ENCODE measurements around the gene VAMP7. TPM values are rescaled to one million over a fixed set of nuclear protein-coding genes. Genes with fewer than 3 reads are reported as not detected.
A peak's percentile ranks its signal among the peaks of the same experiment; 100 is the strongest.
"Not testable (repeated sequence)": the region's sequence is repeated elsewhere in the genome, so short reads cannot be mapped to it uniquely, and the experiment has no call there.

VAMP7 gene
- total RNA-seq, 6 experiments from 2014 or later, result 20.5 to 27.7 (median 24.8) TPM

DNA sequence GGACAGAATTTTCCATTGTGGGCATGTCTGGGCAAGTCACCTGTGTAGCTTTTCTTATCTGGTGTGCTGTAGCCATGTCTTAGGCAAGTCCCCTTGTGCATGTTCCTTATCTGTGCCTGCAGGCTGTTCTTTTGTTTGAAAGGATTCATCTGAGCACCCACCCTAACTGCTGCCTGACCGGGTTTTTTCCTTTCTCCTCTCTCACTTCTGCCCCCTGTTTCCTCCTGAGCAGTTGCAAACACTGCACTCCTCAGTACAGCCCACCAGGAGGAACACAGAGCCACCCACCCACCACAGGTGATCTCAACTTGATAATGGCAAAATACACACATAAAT, 87.1 kb downstream of the VAMP7 start:
- 36% methylated on average over 1 of the region's 1 CpG for WGBS (ENCODE audit: insufficient coverage, low coverage, low lambda C conversion rate, missing lambda C conversion rate)
- no peak overlapping the region for H3K4me3 ChIP-seq
- DNase-seq (no peak), ATAC-seq (no peak)
- TF ChIP-seq POLR2A (IDR thresholded peaks at IDR 0.05), result no peak
- TF ChIP-seq, protein P1, sequence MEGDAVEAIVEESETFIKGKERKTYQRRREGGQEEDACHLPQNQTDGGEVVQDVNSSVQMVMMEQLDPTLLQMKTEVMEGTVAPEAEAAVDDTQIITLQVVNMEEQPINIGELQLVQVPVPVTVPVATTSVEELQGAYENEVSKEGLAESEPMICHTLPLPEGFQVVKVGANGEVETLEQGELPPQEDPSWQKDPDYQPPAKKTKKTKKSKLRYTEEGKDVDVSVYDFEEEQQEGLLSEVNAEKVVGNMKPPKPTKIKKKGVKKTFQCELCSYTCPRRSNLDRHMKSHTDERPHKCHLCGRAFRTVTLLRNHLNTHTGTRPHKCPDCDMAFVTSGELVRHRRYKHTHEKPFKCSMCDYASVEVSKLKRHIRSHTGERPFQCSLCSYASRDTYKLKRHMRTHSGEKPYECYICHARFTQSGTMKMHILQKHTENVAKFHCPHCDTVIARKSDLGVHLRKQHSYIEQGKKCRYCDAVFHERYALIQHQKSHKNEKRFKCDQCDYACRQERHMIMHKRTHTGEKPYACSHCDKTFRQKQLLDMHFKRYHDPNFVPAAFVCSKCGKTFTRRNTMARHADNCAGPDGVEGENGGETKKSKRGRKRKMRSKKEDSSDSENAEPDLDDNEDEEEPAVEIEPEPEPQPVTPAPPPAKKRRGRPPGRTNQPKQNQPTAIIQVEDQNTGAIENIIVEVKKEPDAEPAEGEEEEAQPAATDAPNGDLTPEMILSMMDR (IDR thresholded peaks at IDR 0.05), result no peak
- H3K27me3 ChIP-seq, result no peaks in the 10 kb centered on the region
- no peaks in the 10 kb centered on the region for H3K9me3 ChIP-seq
- no peaks in the 10 kb centered on the region for H3K4me1 ChIP-seq
- intact Hi-C loops (cut with DNase I), result no loop called here
- H3K36me3 ChIP-seq, result no peaks in the 10 kb centered on the region
- H3K27ac ChIP-seq, result no peak overlapping the region

DNA sequence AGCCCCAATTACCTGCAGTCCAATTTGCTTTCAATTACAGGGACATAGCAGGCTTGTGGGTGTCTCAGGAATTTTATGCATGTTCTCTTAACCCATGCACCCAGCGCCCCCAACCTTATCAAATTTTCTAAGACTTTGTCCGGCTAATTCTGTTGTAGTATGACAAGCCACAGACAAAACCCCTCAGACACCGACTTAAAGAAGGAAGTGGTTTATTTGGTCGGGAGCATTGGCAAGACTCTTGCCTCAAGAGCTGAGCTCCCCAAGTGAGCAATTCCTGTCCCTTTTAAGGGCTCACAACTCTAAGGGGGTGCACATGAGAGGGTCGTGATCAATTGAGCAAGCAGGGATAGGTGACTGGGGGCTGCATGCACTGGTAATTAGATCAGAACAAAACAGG, 87.6 kb downstream of the VAMP7 start:
- no peaks in the 10 kb centered on the region for H3K36me3 ChIP-seq
- no peaks in the 10 kb centered on the region for H3K4me1 ChIP-seq
- no peaks in the 10 kb centered on the region for H3K27me3 ChIP-seq
- TF ChIP-seq, protein P1 (IDR thresholded peaks at IDR 0.05), result no peak
- no peak for TF ChIP-seq POLR2A (IDR thresholded peaks at IDR 0.05)
- intact Hi-C loops (cut with DNase I), result no loop called here
- no peak overlapping the region for H3K27ac ChIP-seq
- H3K9me3 ChIP-seq, result no peaks in the 10 kb centered on the region
- DNase-seq, result no peak
- no peak for ATAC-seq
- 22% methylated on average over 5 of the region's 5 CpGs for WGBS (ENCODE audit: insufficient coverage, low coverage, low lambda C conversion rate, missing lambda C conversion rate)
- no peak overlapping the region for H3K4me3 ChIP-seq

DNA sequence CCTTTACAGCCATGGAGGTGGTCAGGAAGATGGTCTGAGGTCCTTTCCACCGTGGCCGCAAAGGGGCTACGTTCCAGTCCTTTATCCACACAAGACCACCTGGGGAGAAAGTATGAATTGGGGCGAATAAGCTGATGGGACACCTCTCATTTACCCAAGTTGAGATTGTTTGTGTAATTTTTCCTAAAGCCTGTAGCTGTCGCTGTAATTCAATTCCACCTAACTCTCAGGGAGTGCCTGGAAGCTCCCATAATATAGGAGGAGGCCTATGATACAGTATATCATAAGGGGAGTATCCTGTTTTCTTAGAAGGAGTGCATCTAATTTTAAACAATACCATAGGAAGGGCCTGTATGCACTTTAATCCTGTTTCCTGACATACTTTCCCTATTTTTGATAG, 90.5 kb downstream of the VAMP7 start:
- H3K4me3 ChIP-seq; intact Hi-C loops (cut with DNase I); DNase-seq; ATAC-seq; H3K27ac ChIP-seq; H3K4me1 ChIP-seq; H3K27me3 ChIP-seq; H3K36me3 ChIP-seq; H3K9me3 ChIP-seq: not testable (repeated sequence)
- TF ChIP-seq, protein P1 (IDR thresholded peaks at IDR 0.05), result peak in 2 of 4 donors; percentile 8 to 19
- WGBS (ENCODE audit: insufficient coverage, low coverage, low lambda C conversion rate, missing lambda C conversion rate), result 44% methylated on average over 5 of the region's 5 CpGs

DNA sequence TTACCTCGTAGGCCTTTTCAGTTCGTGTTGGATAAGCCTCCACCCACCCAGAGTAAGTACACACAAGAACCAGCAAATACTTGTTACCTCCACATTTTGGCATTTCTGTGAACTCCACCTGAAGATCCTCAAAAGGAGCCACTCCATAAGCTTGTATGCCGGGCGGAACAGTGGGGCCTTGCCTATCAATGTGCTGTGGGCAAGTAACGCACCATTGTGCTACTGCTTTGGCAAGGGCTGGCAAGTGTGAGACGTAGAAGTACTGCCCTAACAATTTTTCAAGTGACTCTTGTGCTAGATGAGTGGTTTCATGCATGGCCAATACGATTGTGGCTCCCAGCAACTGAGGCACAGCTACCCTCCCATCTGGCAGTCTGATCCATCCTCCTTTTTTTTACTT, 91.1 kb downstream of the VAMP7 start:
- H3K9me3 ChIP-seq; H3K27me3 ChIP-seq; H3K27ac ChIP-seq; H3K4me3 ChIP-seq; H3K4me1 ChIP-seq; DNase-seq; ATAC-seq; intact Hi-C loops (cut with DNase I); H3K36me3 ChIP-seq: not testable (repeated sequence)
- WGBS (ENCODE audit: insufficient coverage, low coverage, low lambda C conversion rate, missing lambda C conversion rate), result 40% methylated on average over 1 of the region's 7 CpGs

DNA sequence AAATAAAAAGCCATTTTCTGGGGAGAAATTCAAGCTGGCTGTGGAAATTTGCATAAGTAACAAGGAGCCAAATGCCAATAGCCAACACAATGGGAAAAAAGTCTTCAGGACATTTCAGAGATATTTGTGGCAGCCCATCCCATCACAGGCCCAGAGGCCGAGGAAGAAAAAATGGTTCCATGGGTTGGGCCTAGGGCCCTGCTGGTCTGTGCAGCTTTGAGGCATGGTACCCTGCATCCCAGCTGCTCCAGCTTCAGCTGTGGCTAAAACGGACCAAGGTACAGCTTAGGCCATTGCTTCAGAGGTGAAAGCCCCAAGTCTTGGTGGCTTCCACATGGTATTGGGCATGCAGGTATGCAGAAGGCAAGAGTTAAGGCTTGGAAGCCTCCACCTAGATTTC, 102.2 kb downstream of the VAMP7 start:
- no peaks in the 10 kb centered on the region for H3K4me1 ChIP-seq
- H3K27ac ChIP-seq, result no peak overlapping the region
- WGBS (ENCODE audit: insufficient coverage, low coverage, low lambda C conversion rate, missing lambda C conversion rate), result 67% methylated on average over 2 of the region's 2 CpGs
- TF ChIP-seq POLR2A (IDR thresholded peaks at IDR 0.05), result no peak
- TF ChIP-seq, protein P1 (IDR thresholded peaks at IDR 0.05), result no peak
- no peak overlapping the region for H3K4me3 ChIP-seq
- ATAC-seq (no peak), DNase-seq (no peak)
- H3K36me3 ChIP-seq, result no peaks in the 10 kb centered on the region
- intact Hi-C loops (cut with DNase I), result no loop called here
- no peaks in the 10 kb centered on the region for H3K27me3 ChIP-seq
- H3K9me3 ChIP-seq, result no peaks in the 10 kb centered on the region

Data from right lobe of liver (tissue), 6 donors.